Measurements from ENCODE around the gene CCDC12.

DNA sequence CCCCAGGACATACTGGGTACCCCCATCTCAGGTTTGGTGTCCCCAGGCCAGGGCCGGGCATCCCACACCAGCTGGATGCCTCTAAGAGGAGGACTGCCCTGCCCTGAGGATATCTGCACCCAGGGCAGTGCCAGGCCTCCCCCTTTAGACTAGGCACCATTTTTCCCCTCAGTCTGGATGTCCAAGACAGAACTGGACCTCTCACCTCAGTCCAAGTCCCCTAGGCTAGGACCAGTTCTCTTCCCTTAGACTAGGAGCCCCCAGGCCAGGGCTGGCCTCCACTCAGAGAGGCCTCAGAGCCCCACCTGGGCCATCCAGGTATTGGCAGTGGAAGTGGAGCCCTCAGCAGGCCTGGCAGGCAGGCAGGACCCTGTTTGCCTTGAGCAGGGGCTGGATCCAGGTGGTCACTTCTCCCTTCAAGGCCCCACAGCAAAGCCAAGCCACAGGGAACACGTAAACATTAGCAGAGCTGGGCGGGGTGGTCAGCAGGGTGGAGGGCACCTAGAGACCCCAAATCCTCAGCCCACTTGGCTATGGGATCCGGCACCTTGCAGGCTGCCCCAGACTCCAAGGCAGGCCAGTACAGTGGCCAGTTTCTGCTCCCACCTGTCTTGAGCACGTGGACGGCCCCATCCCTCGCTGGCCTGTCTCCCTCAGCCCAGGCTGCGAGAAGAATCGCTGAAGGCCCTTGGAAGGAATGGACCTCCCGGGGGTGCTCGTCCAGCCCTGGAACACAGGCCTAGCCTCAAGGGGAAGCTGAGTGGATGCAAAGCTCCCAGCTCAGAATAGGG lies 70.7 kb downstream of the CCDC12 start:
- no peak for TF ChIP-seq CTCF (IDR thresholded peaks at IDR 0.05)
- TF ChIP-seq POLR2A (IDR thresholded peaks at IDR 0.05) = no peak
